ENCODE data around the gene WNT7B.

DNA sequence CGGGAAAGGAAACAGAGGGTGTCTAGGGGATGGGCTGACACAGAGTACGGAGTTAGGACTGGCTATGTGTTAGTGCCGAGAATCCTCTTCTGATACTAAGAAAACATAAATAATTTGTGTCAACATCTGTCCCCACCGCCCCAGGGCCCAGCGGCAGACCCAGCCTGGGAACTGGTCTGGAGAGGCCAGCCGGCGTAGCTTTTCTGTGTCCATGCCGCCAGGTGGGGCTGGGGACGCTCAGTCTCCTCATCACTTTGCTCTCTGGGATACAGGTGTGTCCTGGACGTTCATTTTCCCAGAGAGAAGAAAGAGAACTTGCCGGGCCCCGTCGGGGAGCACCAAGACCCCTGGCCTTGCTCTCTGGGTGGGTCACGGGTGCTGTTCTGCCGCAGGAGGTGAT lies 54.7 kb downstream of the WNT7B start:
- no peak for TF ChIP-seq POLR2A (IDR thresholded peaks at IDR 0.05)
- TF ChIP-seq POLR2AphosphoS5 (IDR thresholded peaks at IDR 0.05), result no peak
- TF ChIP-seq, protein P1, sequence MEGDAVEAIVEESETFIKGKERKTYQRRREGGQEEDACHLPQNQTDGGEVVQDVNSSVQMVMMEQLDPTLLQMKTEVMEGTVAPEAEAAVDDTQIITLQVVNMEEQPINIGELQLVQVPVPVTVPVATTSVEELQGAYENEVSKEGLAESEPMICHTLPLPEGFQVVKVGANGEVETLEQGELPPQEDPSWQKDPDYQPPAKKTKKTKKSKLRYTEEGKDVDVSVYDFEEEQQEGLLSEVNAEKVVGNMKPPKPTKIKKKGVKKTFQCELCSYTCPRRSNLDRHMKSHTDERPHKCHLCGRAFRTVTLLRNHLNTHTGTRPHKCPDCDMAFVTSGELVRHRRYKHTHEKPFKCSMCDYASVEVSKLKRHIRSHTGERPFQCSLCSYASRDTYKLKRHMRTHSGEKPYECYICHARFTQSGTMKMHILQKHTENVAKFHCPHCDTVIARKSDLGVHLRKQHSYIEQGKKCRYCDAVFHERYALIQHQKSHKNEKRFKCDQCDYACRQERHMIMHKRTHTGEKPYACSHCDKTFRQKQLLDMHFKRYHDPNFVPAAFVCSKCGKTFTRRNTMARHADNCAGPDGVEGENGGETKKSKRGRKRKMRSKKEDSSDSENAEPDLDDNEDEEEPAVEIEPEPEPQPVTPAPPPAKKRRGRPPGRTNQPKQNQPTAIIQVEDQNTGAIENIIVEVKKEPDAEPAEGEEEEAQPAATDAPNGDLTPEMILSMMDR (IDR thresholded peaks at IDR 0.05), result no peak

Measured in stomach (tissue), 4 donors.